Duodenal mucosa (tissue), 2 donors: ENCODE data around the gene SLC7A6.

Experiments
- H3K27ac ChIP-seq: one replicate; pipeline ENCODE4 v1.7.0; 2013; ENCODE audit warnings: low read depth, low read length
- H3K27me3 ChIP-seq, 2 donors: one replicate each; pipeline ENCODE4 v1.7.0; 2013; ENCODE audit warnings: low read length in 2 of 2, control low read depth in 1 of 2; ENCODE audit not compliant: insufficient read depth in 2 of 2, control insufficient read depth in 1 of 2
- H3K36me3 ChIP-seq, 2 donors: one replicate each; pipeline ENCODE4 v1.7.0; 2013; ENCODE audit warnings: low read length in 2 of 2, control low read depth in 1 of 2; ENCODE audit not compliant: insufficient read depth in 2 of 2, control insufficient read depth in 1 of 2
- H3K4me1 ChIP-seq, 2 donors: one replicate each; pipeline ENCODE4 v1.7.0; 2013; ENCODE audit warnings: low read length in 2 of 2, control low read depth in 1 of 2; ENCODE audit not compliant: insufficient read depth in 2 of 2, control insufficient read depth in 1 of 2
- H3K4me3 ChIP-seq, 2 donors: one replicate each; pipeline ENCODE4 v1.7.0; 2013; ENCODE audit warnings: low read length in 2 of 2, low read depth in 1 of 2
- H3K9ac ChIP-seq, 2 donors: one replicate each; pipeline ENCODE4 v1.7.0; 2013; ENCODE audit warnings: low read length in 2 of 2, low read depth in 1 of 2
- H3K9me3 ChIP-seq, 2 donors: one replicate each; pipeline ENCODE4 v1.7.0; 2013; ENCODE audit warnings: low read length in 2 of 2, control low read depth in 1 of 2; ENCODE audit not compliant: control insufficient read depth in 1 of 2

The SLC7A6 gene

GRCh38 chr16:68338326-68339119 is 74.2 kb downstream of the SLC7A6 start:
- H3K9me3 ChIP-seq: no peaks in the 10 kb centered on the region
- no peaks in the 10 kb centered on the region for H3K27me3 ChIP-seq
- no peak overlapping the region for H3K4me3 ChIP-seq
- H3K4me1 ChIP-seq: peaks cover 0 to under 1% of the 10 kb centered on the region in 2 donors
- no peak overlapping the region for H3K9ac ChIP-seq
- peaks cover 32 to 56% of the 10 kb centered on the region in 2 donors for H3K36me3 ChIP-seq
- no peak overlapping the region for H3K27ac ChIP-seq

DNA sequence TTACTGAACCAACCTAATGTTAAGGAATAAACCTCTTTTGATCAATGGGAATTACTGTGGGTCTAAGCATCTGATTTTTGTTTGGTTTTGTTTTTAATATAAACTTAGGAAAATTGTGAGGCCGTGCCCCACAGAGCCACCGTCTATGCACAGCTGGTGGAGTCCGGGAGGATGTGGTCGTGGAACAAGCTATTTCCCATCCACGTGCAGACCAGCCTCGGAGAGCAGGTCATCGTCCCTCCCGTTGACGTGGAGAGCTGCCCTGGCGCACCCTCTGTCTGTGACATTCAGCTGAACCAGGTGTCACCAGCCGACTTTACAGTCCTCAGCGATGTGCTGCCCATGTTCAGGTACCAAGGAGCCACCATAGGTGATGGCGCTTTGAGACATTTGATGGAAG is 74.9 kb downstream of the SLC7A6 start:
- no peaks in the 10 kb centered on the region for H3K4me1 ChIP-seq
- no peak overlapping the region for H3K9ac ChIP-seq
- H3K4me3 ChIP-seq: no peak overlapping the region
- H3K27ac ChIP-seq: no peak overlapping the region
- H3K9me3 ChIP-seq: no peaks in the 10 kb centered on the region
- H3K36me3 ChIP-seq: peaks cover 32 to 58% of the 10 kb centered on the region in 2 donors
- no peaks in the 10 kb centered on the region for H3K27me3 ChIP-seq

GRCh38 chr16:68342620-68343019 is 78.3 kb downstream of the SLC7A6 start:
- H3K4me1 ChIP-seq: no peaks in the 10 kb centered on the region
- peaks cover 40 to 74% of the 10 kb centered on the region in 2 donors for H3K36me3 ChIP-seq
- H3K4me3 ChIP-seq: no peak overlapping the region
- no peak overlapping the region for H3K9ac ChIP-seq
- no peaks in the 10 kb centered on the region for H3K9me3 ChIP-seq
- no peak overlapping the region for H3K27ac ChIP-seq
- H3K27me3 ChIP-seq: no peaks in the 10 kb centered on the region

DNA sequence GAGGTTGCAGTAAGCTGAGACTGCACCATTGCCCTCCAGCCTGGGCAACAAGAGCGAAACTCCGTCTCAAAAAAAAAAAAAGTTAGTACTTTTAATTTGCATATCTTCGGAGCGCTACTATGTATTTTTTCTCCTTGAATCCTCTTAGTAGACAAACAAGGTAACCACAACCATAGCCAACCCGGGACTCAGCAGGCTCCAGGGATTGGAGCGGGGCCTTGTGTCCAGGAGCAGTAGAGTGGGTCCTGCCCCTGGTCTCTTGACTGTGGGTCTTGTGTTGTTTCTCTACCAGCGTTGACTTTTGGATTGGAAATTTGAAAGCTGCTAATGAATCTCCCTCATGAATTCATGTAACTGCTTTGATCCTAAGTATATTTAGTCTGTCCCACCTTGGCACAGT is 78.8 kb downstream of the SLC7A6 start:
- Histone ChIP-seq H3K27ac (no peak overlapping the region), H3K9ac (no peak overlapping the region), H3K4me1 (no peaks in the 10 kb centered on the region), H3K4me3 (no peak overlapping the region), H3K36me3 (peaks cover 40 to 70% of the 10 kb centered on the region in 2 donors), H3K27me3 (no peaks in the 10 kb centered on the region), H3K9me3 (no peaks in the 10 kb centered on the region)

DNA sequence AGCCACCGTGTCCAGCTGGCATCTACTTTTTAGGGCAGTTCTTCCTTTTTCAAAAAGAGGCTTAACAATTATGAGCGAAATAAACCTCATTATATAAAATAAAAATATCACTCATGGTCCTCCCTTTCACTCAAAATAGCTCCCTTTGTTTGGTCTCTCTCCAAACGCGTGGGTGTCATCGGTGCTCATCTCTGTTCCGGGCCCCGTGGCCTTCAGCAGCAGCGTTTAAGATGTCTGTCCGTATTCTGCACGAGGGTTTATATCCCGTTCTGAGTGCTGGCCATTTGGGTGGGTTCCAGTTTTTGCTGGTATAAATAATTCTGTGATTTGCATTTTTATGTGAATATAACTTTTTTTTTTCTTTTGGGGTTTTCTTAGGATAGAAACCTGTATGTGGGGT is 79.9 kb downstream of the SLC7A6 start:
- Histone ChIP-seq H3K36me3 (peaks cover 31 to 69% of the 10 kb centered on the region in 2 donors), H3K4me1 (no peaks in the 10 kb centered on the region), H3K4me3 (no peak overlapping the region), H3K27ac (no peak overlapping the region), H3K9ac (no peak overlapping the region), H3K27me3 (no peaks in the 10 kb centered on the region), H3K9me3 (no peaks in the 10 kb centered on the region)

DNA sequence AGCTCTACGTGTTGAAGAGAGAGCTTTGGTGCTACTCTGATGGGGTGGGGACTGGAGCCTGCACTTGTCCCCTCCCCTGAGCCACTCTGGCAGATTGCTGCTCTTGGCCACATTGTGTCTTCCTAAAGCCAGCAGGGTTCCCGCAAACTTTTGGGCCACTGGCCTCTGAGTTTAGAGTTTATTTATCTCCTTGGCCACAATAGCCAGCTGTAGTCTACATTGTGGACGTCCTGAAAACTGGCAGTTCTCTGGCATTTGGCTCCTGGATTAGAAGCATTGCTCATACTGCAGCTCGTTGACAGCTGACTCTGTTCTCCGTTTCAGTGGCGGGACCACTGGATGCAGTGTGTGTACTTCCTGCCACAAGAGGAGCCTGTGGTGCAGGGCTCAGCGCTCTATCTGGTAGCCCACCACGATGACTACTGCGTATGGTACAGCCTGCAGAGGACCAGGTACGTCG is 81.1 kb downstream of the SLC7A6 start:
- Histone ChIP-seq H3K36me3 (peaks cover 26 to 68% of the 10 kb centered on the region in 2 donors), H3K27me3 (no peaks in the 10 kb centered on the region), H3K4me1 (no peaks in the 10 kb centered on the region), H3K4me3 (no peak overlapping the region), H3K27ac (no peak overlapping the region), H3K9me3 (no peaks in the 10 kb centered on the region), H3K9ac (no peak overlapping the region)

- H3K4me1 ChIP-seq: no peaks in the 10 kb centered on the region
- no peaks in the 10 kb centered on the region for H3K9me3 ChIP-seq
- H3K36me3 ChIP-seq: peaks cover 20 to 68% of the 10 kb centered on the region in 2 donors
- no peak overlapping the region for H3K4me3 ChIP-seq
- H3K27ac ChIP-seq: no peak overlapping the region
- H3K27me3 ChIP-seq: no peaks in the 10 kb centered on the region
- H3K9ac ChIP-seq: no peak overlapping the region
Observed at GRCh38 chr16:68345958-68346635, 81.8 kb downstream of the SLC7A6 start.

DNA sequence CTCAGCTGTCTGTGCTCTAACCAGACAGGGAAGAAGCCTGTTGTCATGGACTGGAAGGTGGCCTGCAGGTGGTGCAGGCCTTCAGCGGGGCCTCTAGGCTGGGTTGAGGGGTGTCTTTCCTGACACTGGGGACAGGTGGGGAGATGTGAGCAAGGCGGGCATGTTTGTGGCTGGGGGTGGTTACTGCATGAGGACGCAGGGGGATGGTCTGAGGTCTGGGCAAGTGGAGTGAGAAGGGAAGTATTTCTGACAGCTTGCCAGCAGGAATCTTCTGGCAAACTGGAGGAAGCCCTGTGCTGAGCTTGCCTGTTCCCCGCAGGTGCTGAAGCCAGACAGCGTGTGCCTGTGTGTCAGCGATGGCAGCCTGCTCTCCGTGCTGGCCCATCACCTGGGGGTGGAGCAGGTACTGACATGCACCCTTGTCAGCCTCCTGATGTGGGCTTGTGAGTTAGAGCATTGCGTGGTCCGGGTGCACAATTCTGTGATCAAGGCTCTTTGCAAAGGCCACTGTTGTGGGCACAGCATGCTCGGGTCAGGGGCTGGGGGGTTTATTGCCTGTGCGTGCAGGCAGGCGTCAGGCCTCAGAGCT is 82.7 kb downstream of the SLC7A6 start:
- peaks cover 19 to 67% of the 10 kb centered on the region in 2 donors for H3K36me3 ChIP-seq
- no peak overlapping the region for H3K4me3 ChIP-seq
- no peak overlapping the region for H3K9ac ChIP-seq
- H3K4me1 ChIP-seq: peaks cover 4 to 5% of the 10 kb centered on the region in 2 donors
- H3K27me3 ChIP-seq: no peaks in the 10 kb centered on the region
- no peak overlapping the region for H3K27ac ChIP-seq
- no peaks in the 10 kb centered on the region for H3K9me3 ChIP-seq

- H3K36me3 ChIP-seq: peaks cover 19 to 67% of the 10 kb centered on the region in 2 donors
- H3K9me3 ChIP-seq: no peaks in the 10 kb centered on the region
- no peak overlapping the region for H3K9ac ChIP-seq
- H3K27ac ChIP-seq: no peak overlapping the region
- peaks cover 8% of the 10 kb centered on the region in 2 donors for H3K4me1 ChIP-seq
- H3K4me3 ChIP-seq: no peak overlapping the region
- H3K27me3 ChIP-seq: no peaks in the 10 kb centered on the region
Observed at GRCh38 chr16:68347605-68348004, 83.3 kb downstream of the SLC7A6 start.
